HUES64 (cell line): ENCODE measurements around the gene CGB2. TPM values are rescaled to one million over a fixed set of nuclear protein-coding genes. Genes with fewer than 3 reads are reported as not detected.
"Not testable (repeated sequence)": the region's sequence is repeated elsewhere in the genome, so short reads cannot be mapped to it uniquely, and the experiment has no call there.

Source experiments
- H3K27ac ChIP-seq: 2 replicates; pipeline ENCODE4 v1.7.0; 2013; ENCODE audit warnings: low read depth, low read length, inconsistent platforms
- H3K27me3 ChIP-seq: 2 replicates; pipeline ENCODE4 v1.6.1; 2013; ENCODE audit warnings: mild to moderate bottlenecking, low read length; ENCODE audit not compliant: insufficient read depth
- H3K36me3 ChIP-seq: 2 replicates; pipeline ENCODE4 v1.6.1; 2013; ENCODE audit warnings: mild to moderate bottlenecking, low read length; ENCODE audit not compliant: insufficient read depth
- H3K4me1 ChIP-seq: 2 replicates; pipeline ENCODE4 v1.6.1; 2013; ENCODE audit warnings: mild to moderate bottlenecking, low read length, moderate library complexity; ENCODE audit not compliant: insufficient read depth
- H3K4me3 ChIP-seq: 2 replicates; pipeline ENCODE4 v1.5.1; 2013; ENCODE audit warnings: mild to moderate bottlenecking, low read length, moderate library complexity
- H3K9ac ChIP-seq: 2 replicates; pipeline ENCODE4 v1.6.1; 2013; ENCODE audit warnings: mild to moderate bottlenecking, low read depth, low read length
- H3K9me3 ChIP-seq: 2 replicates; pipeline ENCODE4 v1.6.1; 2013; ENCODE audit warnings: low read depth, low read length; ENCODE audit not compliant: insufficient read depth
- WGBS: fragments of 150-250, 120-280 bp; methylation state at CpG from one replicate; pipeline ENCODE4 v1.1.7; 2013; ENCODE audit warnings: missing lambda C conversion rate; 5-methylcytosine and 5-hydroxymethylcytosine counted together
- polyA plus RNA-seq, 2 experiments: library from polyadenylated mRNA; stranded (reverse); fragments of 50-300 nt; gene quantifications; one replicate each; pipeline ENCODE4 v1.2.3, GENCODE V29; 2013

CGB2 gene
- polyA plus RNA-seq (2013, experiment 1 of 2): not detected
- polyA plus RNA-seq (2013, experiment 2 of 2): 0.89 TPM

DNA sequence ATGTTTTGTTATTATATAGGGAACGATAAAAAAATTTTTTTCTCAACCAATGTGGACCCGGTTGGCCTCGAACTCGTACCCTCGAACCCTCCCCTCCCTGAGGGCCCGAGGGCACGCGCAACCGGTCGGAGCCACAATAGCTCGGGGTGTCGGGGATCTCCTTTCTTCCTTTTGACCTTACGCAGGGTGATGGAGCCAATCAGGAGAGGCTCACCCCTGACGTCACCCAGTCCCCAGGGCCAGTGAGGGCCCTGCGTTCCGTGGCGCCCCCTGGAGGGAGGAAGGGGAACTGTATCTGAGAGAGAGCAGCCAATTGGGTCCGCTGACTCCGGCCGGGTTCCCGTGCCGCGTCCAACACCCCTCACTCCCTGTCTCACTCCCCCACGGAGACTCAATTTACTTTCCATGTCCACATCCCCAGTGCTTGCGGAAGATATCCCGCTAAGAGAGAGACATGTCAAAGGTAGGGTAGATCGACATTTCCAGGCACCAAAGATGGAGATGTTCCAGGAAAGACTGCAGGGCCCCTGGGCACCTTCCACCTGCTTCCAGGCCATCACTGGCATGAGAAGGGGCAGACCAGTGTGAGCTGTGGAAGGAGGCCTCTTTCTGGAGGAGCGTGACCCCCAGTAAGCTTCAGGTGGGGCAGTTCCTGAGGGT, at the start of gene CGB2:
Gene CGB2 (plus strand): TSS at position 249 of the 660 bp plus-strand sequence. CDS start 206 bp downstream, at position 455.
- not testable (repeated sequence) for H3K9me3 ChIP-seq

DNA sequence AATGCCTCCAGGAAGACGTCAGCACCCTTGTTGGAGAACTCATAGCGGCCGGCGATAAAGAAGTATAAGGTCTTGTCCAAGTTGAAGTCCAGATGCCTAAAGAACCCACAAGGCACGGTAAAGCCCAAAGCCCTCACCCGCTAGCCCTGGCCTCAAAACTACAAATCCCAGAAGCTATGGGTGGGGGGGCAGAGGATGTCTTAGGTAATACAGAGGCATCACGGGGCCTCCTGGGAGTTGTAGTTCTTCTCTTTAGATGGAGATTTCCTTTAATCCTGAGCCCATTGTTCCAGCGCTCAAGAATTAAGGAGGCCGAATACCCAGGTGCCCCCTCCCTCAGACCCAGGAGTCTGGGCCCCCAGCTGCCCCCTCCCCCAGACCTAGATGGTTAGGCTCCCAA, 49.4 kb upstream of the CGB2 start:
- H3K36me3 ChIP-seq: peaks cover 45% of the 10 kb centered on the region
- no peaks in the 10 kb centered on the region for H3K9me3 ChIP-seq
- no peaks in the 10 kb centered on the region for H3K4me1 ChIP-seq
- no peak overlapping the region for H3K27ac ChIP-seq
- H3K4me3 ChIP-seq: no peak overlapping the region
- H3K27me3 ChIP-seq: no peaks in the 10 kb centered on the region
- no peak overlapping the region for H3K9ac ChIP-seq
- WGBS: 93% methylated on average over 9 of the region's 9 CpGs

More for the DNA sequence above, at the start of gene CGB2:
- H3K27ac ChIP-seq, H3K9ac ChIP-seq, H3K27me3 ChIP-seq, H3K4me1 ChIP-seq, H3K4me3 ChIP-seq, H3K36me3 ChIP-seq: not testable (repeated sequence)
- WGBS: 87% methylated on average over 24 of the region's 28 CpGs

DNA sequence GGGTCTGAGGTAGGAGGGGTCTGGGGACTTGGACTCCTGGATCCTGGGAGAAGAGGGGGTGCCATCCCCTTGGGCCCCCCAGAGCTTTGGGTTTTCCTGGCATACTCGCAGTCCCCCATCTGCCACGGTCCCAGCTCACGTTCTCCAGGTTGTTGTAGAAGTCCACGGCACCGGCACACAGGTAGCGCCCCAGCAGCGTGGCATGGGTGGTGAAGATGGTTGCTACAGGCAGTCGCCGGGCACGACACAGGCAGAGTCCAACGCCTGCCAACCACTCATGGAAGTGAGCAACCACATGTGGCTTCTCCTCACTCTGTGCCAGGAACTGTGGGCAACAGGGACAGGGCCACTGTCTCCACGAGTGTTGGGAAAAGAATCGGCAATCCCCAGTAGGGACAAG, 46.0 kb upstream of the CGB2 start:
- 96% methylated on average over 13 of the region's 13 CpGs for WGBS
- H3K4me3 ChIP-seq: no peak overlapping the region
- peaks cover 54% of the 10 kb centered on the region for H3K36me3 ChIP-seq
- H3K27me3 ChIP-seq: no peaks in the 10 kb centered on the region
- no peak overlapping the region for H3K9ac ChIP-seq
- no peaks in the 10 kb centered on the region for H3K9me3 ChIP-seq
- H3K27ac ChIP-seq: no peak overlapping the region
- no peaks in the 10 kb centered on the region for H3K4me1 ChIP-seq

DNA sequence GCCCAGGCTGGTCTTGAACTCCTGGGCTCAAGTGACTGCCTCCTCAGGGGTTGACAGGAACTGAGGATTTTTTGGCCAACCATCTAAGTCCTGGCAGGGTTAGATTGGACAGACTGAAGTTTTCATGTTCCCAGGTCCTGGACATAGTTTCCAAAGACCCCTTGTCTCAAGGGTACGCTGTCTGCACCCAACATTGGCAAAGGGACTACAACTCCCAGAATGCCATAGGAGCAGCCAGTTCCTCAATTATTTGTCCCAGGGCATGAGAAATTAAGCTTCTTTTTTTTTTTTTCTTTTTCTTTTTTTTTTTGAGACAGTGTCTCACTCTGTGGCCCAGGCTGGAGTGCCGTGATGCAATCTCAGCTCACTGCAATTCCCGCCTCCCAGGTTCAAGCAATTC, 45.5 kb upstream of the CGB2 start:
- Histone ChIP-seq H3K36me3 (peaks cover 58% of the 10 kb centered on the region), H3K27ac (no peak overlapping the region), H3K9ac (no peak overlapping the region), H3K27me3 (no peaks in the 10 kb centered on the region), H3K4me3 (no peak overlapping the region), H3K4me1 (no peaks in the 10 kb centered on the region), H3K9me3 (no peaks in the 10 kb centered on the region)
- WGBS: 98% methylated on average over 3 of the region's 3 CpGs

DNA sequence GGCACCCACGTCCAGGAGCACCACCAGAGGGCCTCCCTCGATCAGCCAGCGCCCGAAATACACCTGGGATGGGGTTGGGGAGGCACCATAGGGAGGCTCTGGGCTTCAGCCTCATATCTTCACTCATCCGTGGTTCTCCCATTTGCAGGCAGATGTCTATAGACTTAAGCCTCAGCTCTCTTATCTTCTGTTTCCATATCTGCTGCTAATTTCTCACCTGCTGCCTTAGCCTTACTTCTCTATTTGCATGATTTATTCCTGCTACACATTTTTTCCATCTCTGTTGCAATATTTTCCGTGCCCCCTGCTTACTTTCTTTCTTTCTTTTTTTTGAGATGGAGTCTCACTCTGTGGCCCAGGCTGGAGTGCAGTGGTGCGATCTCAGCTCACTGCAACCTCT, 44.4 kb upstream of the CGB2 start:
- Histone ChIP-seq H3K4me1 (no peaks in the 10 kb centered on the region; the same call in 1 of the 2 replicates), H3K4me3 (no peak overlapping the region), H3K27ac (no peak overlapping the region), H3K9ac (no peak overlapping the region), H3K36me3 (peaks cover 48% of the 10 kb centered on the region), H3K9me3 (no peaks in the 10 kb centered on the region), H3K27me3 (no peaks in the 10 kb centered on the region)
- WGBS: 90% methylated on average over 7 of the region's 7 CpGs

DNA sequence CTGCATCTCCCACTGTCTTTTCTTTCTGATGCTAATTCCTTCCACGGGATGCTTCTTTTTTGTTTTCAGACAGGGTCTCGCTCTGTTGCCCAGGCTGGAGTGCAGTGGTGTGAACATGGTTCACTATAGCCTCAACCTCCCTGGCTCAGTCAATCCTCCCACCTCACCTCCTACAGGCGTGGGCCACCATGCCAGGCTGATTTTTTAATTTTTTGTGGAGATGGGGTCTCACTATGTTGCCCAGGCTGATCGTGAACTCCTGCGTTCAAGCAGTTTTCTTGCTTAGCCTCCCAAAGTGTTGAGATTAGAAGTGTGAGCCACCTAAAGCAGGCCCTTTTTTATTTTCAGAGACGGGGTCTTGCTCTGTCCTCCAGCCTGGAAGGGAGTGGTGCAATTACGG, 43.4 kb upstream of the CGB2 start:
- 98% methylated on average over 7 of the region's 7 CpGs for WGBS
- Histone ChIP-seq H3K9ac (no peak overlapping the region), H3K9me3 (no peaks in the 10 kb centered on the region), H3K27ac (no peak overlapping the region), H3K27me3 (no peaks in the 10 kb centered on the region), H3K4me1 (no peaks in the 10 kb centered on the region; the same call in 1 of the 2 replicates), H3K36me3 (peaks cover 48% of the 10 kb centered on the region), H3K4me3 (no peak overlapping the region)

DNA sequence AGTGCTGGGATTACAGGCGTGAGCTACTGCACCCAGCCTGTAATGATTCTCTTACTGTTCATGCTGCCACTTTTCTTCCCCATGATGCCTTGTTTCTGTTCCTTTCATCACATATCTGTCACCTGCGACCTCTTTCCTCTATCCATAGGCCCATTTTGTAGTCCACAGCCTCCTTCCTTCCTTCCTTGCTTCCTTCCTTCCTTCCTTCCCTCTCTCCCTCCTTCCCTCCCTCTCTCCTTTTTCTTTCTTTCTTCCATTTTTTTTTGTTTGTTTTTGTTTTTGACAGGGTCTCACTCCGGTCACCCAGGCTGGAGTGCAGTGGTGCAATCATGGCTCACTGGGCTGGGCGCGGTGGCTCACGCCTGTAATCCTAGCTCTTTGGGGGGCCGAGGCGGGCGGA, 42.8 kb upstream of the CGB2 start:
- H3K27ac ChIP-seq: no peak overlapping the region
- peaks cover 48% of the 10 kb centered on the region for H3K36me3 ChIP-seq
- no peak overlapping the region for H3K4me3 ChIP-seq
- no peak overlapping the region for H3K9ac ChIP-seq
- H3K27me3 ChIP-seq: no peaks in the 10 kb centered on the region
- H3K4me1 ChIP-seq: no peaks in the 10 kb centered on the region; the same call in 1 of the 2 replicates
- WGBS: 95% methylated on average over 9 of the region's 9 CpGs
- no peaks in the 10 kb centered on the region for H3K9me3 ChIP-seq

DNA sequence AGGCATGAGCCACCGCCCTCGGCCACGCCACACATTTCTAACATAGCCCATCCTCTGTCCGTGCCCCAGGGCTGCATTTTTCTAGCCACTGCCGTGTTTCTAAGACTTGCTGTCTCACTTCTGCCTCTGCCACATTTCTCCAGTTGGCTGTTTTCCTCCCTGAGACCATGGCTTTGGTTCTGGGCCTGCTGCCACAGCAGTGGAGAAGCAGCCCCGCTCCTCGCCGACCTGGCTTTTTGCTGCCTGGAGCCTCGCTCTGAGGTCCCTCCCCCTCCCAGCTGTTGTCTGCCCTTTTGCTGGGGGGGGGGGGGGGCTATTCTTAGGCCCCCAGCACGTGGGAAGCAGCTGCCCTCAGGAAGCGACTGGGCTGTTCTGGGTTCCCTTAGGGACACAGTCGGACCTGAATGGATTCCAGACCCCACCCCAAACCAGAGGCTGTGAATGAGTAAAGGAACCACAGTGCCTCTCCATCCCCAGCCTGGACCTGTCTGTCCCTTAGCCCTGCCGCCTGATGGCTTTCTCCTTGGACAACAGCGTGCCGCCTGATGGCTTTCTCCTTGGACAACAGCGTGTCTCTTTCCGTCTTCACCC, 41.9 kb upstream of the CGB2 start:
- Histone ChIP-seq H3K9ac (no peak overlapping the region), H3K9me3 (no peaks in the 10 kb centered on the region), H3K4me3 (no peak overlapping the region), H3K36me3 (peaks cover 44% of the 10 kb centered on the region), H3K27ac (no peak overlapping the region), H3K27me3 (no peaks in the 10 kb centered on the region), H3K4me1 (no peaks in the 10 kb centered on the region; the same call in 1 of the 2 replicates)
- 93% methylated on average over 17 of the region's 17 CpGs for WGBS

DNA sequence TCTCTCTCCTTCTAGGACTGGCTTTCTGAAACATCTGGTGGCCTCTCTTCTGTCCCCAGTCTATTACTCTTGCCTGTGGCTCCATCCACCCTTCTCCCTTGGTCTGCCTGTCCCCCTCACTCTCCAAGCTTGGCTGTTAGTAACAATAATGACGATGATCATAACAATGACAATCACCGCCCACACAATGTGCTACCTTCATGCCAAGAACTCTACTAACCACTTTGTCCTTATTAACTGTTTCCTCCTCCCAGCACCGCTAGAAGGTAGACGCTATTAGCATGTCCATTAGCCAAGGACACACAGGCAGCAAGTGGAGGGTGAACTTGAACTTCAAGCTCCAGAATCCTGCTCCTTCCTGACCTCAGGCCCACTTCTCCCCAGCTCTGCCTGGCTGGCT, 41.3 kb upstream of the CGB2 start:
- no peak overlapping the region for H3K4me3 ChIP-seq
- no peaks in the 10 kb centered on the region; the same call in 1 of the 2 replicates for H3K4me1 ChIP-seq
- peaks cover 38% of the 10 kb centered on the region for H3K36me3 ChIP-seq
- no peak overlapping the region for H3K27ac ChIP-seq
- H3K9me3 ChIP-seq: no peaks in the 10 kb centered on the region
- WGBS: 77% methylated on average over 4 of the region's 4 CpGs
- no peak overlapping the region; the same call in 1 of the 2 replicates for H3K9ac ChIP-seq
- no peaks in the 10 kb centered on the region for H3K27me3 ChIP-seq

DNA sequence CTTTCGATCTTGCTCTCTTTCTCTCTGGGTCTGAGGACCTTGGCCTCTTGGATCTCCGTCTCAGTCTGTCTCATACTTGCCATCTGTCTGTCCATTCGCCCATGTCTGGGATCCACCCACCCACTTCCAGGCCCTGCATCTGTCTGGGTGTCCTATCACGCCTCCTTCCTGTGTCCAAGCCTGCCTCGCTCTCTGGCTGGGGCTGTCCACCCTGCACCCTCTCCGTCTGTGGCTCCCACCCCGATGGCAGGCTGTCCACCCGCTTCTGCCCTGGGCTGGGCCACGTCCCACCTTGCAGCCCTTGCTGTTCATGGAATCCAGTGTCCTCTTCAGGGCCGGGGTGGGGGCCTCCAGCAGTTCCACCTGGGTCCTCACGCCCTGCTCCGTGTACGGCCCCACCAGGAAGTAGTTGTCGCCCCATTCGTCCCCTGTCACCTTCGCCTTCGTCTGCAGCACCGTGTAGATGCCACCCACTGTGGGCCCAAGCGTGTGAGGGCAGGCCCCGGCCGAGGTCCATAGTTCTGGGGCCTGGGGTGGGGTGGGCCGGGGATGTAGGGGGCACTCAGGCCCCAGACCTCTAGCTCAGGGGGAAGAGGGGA, 40.6 kb upstream of the CGB2 start:
- Histone ChIP-seq H3K9me3 (no peaks in the 10 kb centered on the region), H3K27ac (no peak overlapping the region), H3K9ac (no peak overlapping the region), H3K27me3 (no peaks in the 10 kb centered on the region), H3K36me3 (peaks cover 31% of the 10 kb centered on the region), H3K4me3 (no peak overlapping the region), H3K4me1 (no peaks in the 10 kb centered on the region; the same call in 1 of the 2 replicates)
- 95% methylated on average over 22 of the region's 22 CpGs for WGBS

DNA sequence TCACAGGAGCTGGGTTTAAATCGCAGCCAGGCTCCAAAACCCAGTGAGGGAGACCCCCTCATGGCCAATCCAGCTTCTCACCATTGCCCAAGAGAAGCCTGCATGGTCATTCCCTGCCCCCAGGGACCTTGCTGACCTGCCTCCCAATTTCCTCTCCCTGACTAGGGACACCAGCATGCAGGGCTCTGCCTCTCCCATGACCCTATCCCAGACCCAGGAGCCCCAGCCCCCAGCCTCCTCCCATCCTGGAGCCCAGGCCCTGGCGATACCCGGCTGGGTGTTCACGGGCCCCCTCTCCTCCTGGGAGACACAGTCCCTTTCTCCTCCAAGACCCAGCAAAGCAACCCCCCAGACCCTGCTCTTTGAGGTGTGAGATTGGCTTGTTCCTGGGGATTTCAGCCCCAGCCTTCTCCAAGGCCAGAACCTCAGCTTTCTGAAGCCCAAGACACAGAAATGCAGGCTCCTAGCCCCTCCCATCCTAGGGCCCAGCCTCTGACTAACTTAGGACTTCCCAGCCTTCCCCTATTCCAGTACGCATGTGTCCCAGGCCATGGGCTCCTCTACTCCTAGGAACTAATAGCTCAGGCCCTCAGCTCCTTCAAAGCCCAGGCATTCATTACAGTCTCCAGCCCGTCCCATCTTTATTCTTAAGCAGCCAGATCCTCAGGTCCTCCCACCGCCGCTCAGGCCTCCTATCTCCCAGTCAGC, 39.7 kb upstream of the CGB2 start:
- peaks cover 24% of the 10 kb centered on the region for H3K36me3 ChIP-seq
- H3K4me1 ChIP-seq: no peaks in the 10 kb centered on the region; the same call in 1 of the 2 replicates
- H3K9me3 ChIP-seq: no peaks in the 10 kb centered on the region
- H3K27ac ChIP-seq: peak overlapping the region; percentile 4; the same call in 1 of the 2 replicates
- 45% methylated on average over 8 of the region's 8 CpGs for WGBS
- peak overlapping the region; percentile 73 for H3K9ac ChIP-seq
- no peaks in the 10 kb centered on the region for H3K27me3 ChIP-seq
- peak overlapping the region; percentile 80 for H3K4me3 ChIP-seq
